ENCODE data around the gene INVS.

- TF ChIP-seq POLR2A (IDR thresholded peaks at IDR 0.05): no peak
- TF ChIP-seq CTCF (IDR thresholded peaks at IDR 0.05): no peak
These were observed 42.5 kb upstream of the INVS start for GRCh38 chr9:100056561-100056960.
